Lower leg skin (tissue), 3 donors: ENCODE data around the gene DGUOK.

Experiments
- POLR2A ChIP-seq, 2 donors: fragments of 450-650 bp; IDR thresholded peaks; one replicate each; pipeline ENCODE4 v1.6.1; 2016 to 2017; ENCODE audit warnings: antibody characterized with exemption in 2 of 2, mild to moderate bottlenecking in 1 of 2, moderate library complexity in 1 of 2
- TF ChIP-seq, protein P1 (sequence below), 3 donors: fragments of 450-650 bp; IDR thresholded peaks; one replicate each; pipeline ENCODE4 v1.5.1; 2016; ENCODE audit warnings: antibody characterized with exemption in 3 of 3, mild to moderate bottlenecking in 3 of 3, moderate library complexity in 2 of 3

DNA sequence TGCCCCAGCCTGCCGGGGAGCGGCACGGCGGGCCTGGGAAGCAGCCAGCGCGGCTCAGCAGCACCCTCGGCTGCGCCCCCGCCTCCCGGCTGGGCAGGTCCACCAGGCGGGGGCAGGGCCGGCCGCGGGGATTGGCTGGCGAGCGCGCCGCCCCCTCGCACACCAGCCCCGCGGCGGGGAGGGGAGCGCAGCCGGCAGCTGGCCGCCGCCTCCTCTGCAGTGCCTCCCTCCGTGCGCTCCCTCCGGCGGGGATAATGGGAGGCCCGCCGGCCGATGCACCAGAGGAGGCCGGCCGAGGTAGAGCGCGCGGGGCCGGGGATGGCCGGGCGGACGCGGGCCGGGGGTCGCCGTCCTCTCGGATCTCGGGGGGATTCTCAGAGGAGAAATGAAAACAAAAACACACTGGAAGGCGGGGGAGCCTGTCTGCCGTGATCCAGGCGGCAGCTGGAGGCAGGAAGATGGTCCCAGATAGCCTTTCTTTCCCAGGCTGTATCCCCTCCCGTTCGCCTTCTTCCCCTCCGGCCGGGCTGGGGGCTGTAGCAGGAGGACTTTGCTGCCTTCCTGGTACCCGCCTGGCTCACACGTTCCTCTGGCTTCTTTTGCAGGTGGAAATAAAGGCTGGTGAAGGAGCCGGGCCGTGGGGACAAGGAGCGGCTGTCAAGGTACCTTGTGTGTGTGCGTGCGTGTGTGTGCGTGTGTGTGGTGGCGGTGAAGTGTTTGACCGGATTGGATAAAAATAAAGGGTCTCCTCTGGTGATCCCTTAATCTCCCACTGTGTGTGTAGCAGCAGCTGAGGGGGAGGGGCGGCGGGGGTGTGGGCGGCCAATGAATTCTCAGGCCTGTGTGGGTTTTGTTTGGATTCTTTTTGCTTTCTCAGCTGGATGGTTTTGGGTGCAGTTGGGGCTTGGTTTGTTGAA lies 76.1 kb downstream of the DGUOK start:
- TF ChIP-seq, protein P1, sequence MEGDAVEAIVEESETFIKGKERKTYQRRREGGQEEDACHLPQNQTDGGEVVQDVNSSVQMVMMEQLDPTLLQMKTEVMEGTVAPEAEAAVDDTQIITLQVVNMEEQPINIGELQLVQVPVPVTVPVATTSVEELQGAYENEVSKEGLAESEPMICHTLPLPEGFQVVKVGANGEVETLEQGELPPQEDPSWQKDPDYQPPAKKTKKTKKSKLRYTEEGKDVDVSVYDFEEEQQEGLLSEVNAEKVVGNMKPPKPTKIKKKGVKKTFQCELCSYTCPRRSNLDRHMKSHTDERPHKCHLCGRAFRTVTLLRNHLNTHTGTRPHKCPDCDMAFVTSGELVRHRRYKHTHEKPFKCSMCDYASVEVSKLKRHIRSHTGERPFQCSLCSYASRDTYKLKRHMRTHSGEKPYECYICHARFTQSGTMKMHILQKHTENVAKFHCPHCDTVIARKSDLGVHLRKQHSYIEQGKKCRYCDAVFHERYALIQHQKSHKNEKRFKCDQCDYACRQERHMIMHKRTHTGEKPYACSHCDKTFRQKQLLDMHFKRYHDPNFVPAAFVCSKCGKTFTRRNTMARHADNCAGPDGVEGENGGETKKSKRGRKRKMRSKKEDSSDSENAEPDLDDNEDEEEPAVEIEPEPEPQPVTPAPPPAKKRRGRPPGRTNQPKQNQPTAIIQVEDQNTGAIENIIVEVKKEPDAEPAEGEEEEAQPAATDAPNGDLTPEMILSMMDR (IDR thresholded peaks at IDR 0.05), result no peak
- TF ChIP-seq POLR2A (IDR thresholded peaks at IDR 0.05), result no peak
